HG02938 (cell line): ENCODE measurements around the gene NDUFB8.

Source experiments
- ATAC-seq: cut with Tn5 transposase; IDR thresholded peaks from one replicate; pipeline ENCODE4 v1.9.1; 2021; ENCODE audit warnings: mild to moderate bottlenecking, moderate library complexity; ENCODE audit not compliant: unreplicated experiment

The NDUFB8 gene

GRCh38 chr10:100508266-100508665 is 21.4 kb downstream of the NDUFB8 start:
- no peak for ATAC-seq

- no peak for ATAC-seq
Measured at GRCh38 chr10:100507357-100507732, 22.3 kb downstream of the NDUFB8 start.

DNA sequence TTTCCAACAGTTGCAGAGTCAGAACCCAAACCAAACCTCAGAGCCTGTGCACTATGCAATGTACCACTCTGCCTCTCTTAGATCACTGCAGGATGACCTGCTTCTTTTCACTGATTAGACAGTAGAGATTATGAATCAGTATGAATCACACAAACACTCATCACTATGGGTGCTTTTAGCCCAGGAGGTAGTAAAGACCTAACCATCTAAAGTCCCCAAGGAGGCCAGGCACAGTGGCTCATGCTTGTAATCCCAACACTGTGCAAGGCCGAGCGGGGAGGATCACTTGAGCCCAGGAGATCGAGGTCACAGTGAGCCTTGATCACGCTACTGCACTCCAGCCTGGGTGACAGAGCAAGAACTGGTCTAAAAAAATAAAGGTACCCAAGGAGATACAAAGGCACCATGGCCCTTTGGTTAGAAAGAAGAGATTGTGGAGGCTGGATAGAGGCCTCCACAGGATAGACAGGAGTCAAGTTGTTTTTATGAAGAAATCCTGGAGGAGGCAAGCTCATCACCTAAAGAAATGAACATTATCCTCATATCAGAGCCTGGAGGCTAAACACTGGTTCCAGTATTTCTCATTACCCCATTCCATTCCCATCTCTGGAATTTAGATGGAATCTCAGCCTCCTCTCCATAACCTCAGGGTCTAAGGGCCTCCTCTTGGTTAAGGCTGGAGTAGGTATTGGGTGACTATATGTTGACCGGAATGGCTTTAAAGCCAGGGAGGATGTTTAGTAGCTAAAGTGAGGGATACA is 22.9 kb downstream of the NDUFB8 start:
- ATAC-seq = no peak

DNA sequence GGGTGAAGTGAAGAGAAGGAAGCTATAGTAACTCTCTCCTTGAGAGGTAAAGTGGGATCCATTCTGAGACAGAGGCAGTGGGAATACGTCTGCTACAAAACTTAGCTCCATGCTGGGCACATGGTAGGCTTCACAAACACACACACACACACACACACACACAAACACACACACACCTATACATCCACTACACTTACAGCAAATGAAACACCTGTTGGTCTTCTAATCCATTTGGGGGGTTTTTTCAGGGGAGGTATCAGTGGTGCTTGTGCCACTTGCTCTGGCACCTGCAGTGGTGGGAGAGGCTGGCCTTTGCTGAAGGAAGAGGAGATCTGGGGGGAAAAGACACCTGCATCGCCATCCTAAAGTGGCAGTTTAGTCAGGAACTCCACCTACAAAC is 24.5 kb downstream of the NDUFB8 start:
- no peak for ATAC-seq

DNA sequence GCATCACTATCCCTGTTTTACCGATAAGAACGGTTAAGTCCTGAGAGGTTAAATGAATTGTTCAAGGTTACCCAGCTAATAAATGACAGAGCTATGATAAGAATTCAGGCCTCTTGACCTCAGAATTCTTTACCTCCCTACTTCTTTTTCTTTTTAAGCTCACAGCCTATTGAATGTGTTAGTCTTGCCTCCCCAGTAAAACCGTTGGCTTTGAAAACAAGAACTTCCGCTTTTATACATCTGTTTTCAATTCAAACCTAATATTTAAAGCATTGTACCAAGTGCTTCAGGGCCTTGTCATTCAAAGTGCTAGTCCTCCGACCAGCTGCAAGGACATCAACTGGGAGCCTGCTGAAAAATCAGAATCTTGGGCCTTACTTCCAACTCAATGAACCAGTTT is 25.6 kb downstream of the NDUFB8 start:
- ATAC-seq = no peak

- no peak for ATAC-seq
Measured at GRCh38 chr10:100502926-100503494, 26.7 kb downstream of the NDUFB8 start.

- no peak for ATAC-seq
Measured at GRCh38 chr10:100501423-100501822, 28.2 kb downstream of the NDUFB8 start.

DNA sequence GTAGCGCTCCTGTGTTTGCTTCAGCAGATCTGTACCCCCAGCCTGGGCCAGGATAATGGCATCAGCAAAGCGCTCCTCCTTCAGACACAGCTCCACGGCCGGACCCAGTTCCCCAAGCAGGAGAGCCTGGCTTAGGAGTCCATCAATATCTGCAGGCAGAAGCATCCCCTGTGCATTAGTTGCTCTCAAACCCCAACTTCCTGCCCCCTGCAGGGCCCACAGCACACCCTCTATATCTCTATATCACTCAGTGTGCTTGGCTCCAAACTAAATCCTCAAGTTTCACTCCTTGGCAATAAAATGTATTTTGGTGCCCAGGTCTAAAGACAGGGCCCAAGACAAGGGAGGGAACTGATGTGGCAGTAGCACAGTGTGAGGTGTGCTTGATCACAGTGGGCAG is 31.6 kb downstream of the NDUFB8 start:
- ATAC-seq = no peak

GRCh38 chr10:100496567-100496966 is 33.1 kb downstream of the NDUFB8 start:
- ATAC-seq = no peak

- no peak for ATAC-seq
Measured at GRCh38 chr10:100490531-100490930, 39.1 kb downstream of the NDUFB8 start.

GRCh38 chr10:100489396-100489795 is 40.3 kb downstream of the NDUFB8 start:
- no peak for ATAC-seq

DNA sequence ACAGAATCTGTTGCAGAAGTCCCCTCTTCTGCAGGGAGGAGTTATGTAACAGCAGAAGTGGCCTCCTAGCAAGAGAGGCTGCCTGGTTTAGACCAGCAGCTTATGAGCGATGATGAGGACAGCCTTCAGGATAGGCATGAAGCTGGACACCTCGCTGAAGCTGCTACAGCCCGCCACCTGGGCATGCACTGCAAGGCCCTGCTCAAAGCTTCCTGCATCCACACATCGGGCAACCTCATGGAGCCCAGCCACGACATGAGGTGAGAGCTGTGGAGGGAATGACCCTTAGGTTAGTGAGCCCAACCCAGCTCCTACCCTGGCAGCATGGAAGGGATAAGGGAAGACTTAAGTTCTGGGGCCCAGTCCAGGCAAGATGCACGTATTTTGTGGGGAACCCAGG is 42.1 kb downstream of the NDUFB8 start:
- ATAC-seq = no peak

DNA sequence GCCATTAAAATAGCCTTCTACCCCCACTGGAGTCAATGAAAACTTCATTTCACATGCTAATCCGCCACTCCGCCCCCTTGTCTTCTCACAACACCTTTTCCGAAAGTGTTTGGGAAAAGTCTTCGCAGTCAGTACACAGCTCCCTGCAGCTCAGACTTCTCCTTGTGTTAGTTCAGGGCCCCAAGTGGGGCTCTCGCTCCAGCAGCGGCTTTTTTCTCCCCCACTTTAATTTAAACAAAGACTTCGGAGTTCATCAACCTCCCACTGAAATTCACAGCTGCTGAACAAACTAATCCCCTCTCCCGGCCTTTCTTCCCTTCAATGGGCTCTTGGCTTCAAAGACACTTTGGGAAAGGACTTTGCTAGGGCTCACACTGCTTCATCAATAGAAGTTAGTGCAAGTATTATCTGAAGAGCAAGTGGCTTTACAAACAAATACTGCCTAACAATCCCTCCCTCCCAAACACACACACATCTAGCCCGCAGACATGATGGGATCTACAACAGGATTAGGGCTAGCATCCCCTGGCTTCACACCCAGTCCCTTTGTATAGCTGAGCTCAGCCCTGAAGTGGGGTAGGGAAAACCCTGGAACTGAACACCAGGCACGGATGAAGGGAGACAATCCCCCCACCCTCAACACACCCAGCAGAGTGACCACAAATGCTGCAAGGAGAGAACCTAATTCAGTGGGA is 43.7 kb downstream of the NDUFB8 start:
- no peak for ATAC-seq

DNA sequence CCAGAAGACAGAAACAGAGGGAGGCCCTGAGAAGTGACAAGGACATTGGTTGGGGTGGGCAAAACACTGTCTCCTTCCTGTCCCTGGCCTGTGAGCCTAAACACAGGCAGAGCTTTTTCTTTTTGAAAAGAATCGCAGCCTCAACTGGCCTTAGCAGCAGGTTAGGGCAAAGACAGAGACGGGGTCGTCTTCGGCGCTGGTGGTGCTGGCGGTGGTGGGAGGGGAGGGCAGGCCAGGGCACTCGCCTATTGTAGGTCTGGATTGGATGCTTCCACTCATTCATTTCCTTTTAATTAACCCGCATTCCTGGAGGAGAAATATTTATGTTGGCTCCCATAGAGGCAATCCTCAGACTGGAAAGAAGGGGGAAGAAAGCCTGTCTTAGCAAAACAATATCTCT is 44.3 kb downstream of the NDUFB8 start:
- ATAC-seq = no peak

- no peak for ATAC-seq
Measured at GRCh38 chr10:100483876-100484666, 45.6 kb downstream of the NDUFB8 start.

DNA sequence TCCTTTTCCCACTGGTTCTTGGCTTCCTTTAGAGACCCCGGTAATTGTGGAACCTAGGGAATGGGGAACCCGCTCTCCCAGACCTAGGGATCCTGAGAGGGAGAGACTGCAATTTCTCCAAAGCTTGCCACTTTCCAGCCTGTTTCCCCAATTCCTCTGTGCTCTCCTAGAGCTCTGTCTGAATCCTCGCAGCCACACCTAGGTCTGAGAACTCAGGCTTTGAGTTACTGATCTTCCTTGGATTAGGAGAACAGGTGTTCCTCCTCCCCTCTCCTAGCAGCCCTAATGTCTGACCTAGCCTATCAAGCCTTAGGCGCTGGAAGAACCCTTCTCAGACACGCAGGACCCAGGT is 46.9 kb downstream of the NDUFB8 start:
- ATAC-seq = no peak

GRCh38 chr10:100482181-100482833 is 47.4 kb downstream of the NDUFB8 start:
- no peak for ATAC-seq

DNA sequence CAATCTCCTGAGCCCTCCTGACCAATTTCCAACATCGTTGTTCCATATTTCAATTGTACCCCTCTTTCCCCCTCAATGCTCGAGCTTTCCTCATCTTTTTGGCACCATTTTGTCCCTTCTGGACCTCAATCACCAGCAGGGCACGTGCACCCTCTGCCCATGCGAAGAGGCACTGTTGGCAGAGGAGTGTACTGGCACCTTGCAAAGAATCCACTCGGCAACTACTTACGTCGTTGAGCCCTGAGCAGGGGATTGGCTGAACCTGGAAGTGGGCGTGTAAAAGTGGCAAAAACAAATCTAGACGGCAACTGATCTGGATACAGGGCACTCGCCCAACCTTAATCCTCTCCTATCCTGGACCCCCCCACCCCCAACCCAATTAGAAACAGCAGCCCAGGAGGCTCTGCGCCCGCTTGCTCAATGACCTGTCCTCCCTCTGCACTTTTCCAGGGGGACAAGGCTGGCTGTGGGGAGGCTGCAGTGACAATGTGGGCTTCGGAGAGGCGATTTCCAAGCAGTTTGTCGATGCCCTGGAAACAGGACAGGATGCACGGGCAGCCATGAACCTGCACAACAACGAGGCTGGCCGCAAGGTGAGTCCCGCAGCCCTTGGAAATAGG is 48.1 kb downstream of the NDUFB8 start:
- ATAC-seq = peak; percentile 96

GRCh38 chr10:100480002-100480401 is 49.7 kb downstream of the NDUFB8 start:
- no peak for ATAC-seq

GRCh38 chr10:100479037-100479436 is 50.6 kb downstream of the NDUFB8 start:
- ATAC-seq = no peak

- ATAC-seq = no peak
Measured at GRCh38 chr10:100477970-100478369, 51.7 kb downstream of the NDUFB8 start.
